Endodermal cell (in vitro differentiated cells): ENCODE measurements around the gene IL36G. TPM values are rescaled to one million over a fixed set of nuclear protein-coding genes. Genes with fewer than 3 reads are reported as not detected.

Source experiments
- DNase-seq: peaks from one replicate; pipeline ENCODE4 v3.0.0-alpha.2; 2017
- H3K27ac ChIP-seq: 2 replicates; pipeline ENCODE4 v1.5.1; 2013; ENCODE audit warnings: mild to moderate bottlenecking, low read depth, low read length, moderate library complexity
- H3K27me3 ChIP-seq: 2 replicates; pipeline ENCODE4 v1.6.1; 2013; ENCODE audit warnings: mild to moderate bottlenecking, low read length, moderate library complexity; ENCODE audit not compliant: insufficient read depth, control insufficient read depth, poor library complexity, severe bottlenecking
- H3K36me3 ChIP-seq: 2 replicates; pipeline ENCODE4 v1.7.0; 2013; ENCODE audit warnings: mild to moderate bottlenecking, low read length, moderate library complexity; ENCODE audit not compliant: control insufficient read depth, insufficient read depth
- H3K4me1 ChIP-seq: one replicate; pipeline ENCODE4 v1.7.0; 2013; ENCODE audit warnings: low read length; ENCODE audit not compliant: control insufficient read depth, insufficient read depth
- H3K4me3 ChIP-seq: 2 replicates; pipeline ENCODE4 v1.5.1; 2013; ENCODE audit warnings: mild to moderate bottlenecking, low read length, moderate library complexity
- H3K9ac ChIP-seq: 2 replicates; pipeline ENCODE4 v1.6.1; 2013; ENCODE audit warnings: mild to moderate bottlenecking, low read length, moderate library complexity; ENCODE audit not compliant: poor library complexity, severe bottlenecking; ENCODE audit errors: extremely low read depth
- H3K9me3 ChIP-seq: 2 replicates; pipeline ENCODE4 v1.6.1; 2013; ENCODE audit warnings: mild to moderate bottlenecking, low read length, moderate library complexity; ENCODE audit not compliant: control insufficient read depth
- H3K27ac Mint-ChIP-seq: 2 replicates; pipeline ENCODE4 v1.8.0; 2020; ENCODE audit warnings: mixed read lengths
- H3K27me3 Mint-ChIP-seq: 2 replicates; pipeline ENCODE4 v1.8.0; 2021; ENCODE audit warnings: mild to moderate bottlenecking, mixed read lengths; ENCODE audit not compliant: insufficient read depth
- H3K36me3 Mint-ChIP-seq: 2 replicates; pipeline ENCODE4 v1.8.0; 2020; ENCODE audit warnings: low read depth, mixed read lengths
- H3K4me1 Mint-ChIP-seq: 2 replicates; pipeline ENCODE4 v1.8.0; 2020; ENCODE audit warnings: mixed read lengths
- H3K4me3 Mint-ChIP-seq: 2 replicates; pipeline ENCODE4 v1.8.0; 2020; ENCODE audit warnings: mild to moderate bottlenecking, moderate library complexity, mixed read lengths
- H3K9me3 Mint-ChIP-seq: 2 replicates; pipeline ENCODE4 v1.8.0; 2020; ENCODE audit warnings: mild to moderate bottlenecking, mixed read lengths
- WGBS, 2 experiments: methylation state at CpG; one replicate each; pipeline versions ENCODE4 v1.1.5 to v1.1.7; 2013; ENCODE audit warnings: missing lambda C conversion rate in 2 of 2, mixed read lengths in 1 of 2; ENCODE audit not compliant: insufficient coverage in 1 of 2, insufficient read length in 1 of 2; 5-methylcytosine and 5-hydroxymethylcytosine counted together
- total RNA-seq, 2 donors: library from RNA; stranded (reverse); fragmentation: NEBNext Ultra II Directional in 1 of 2; extraction: Animal tissue kit (Norgen Biotek cat#: 25700) in 1 of 2; gene quantifications; 2 replicates in 1 of 2; 3 replicates in 1 of 2; pipeline ENCODE4 v1.2.1, GENCODE V29; 2021
- TF ChIP-seq, protein P1 (sequence below): fragments of 200-600 bp; sonication (generic); conservative IDR thresholded peaks from 2 replicates; pipeline ENCODE4 v1.5.0; 2021; ENCODE audit warnings: antibody characterized with exemption, mild to moderate bottlenecking

Gene IL36G
- total RNA-seq, 2 donors from 2014 or later: not detected

GRCh38 chr2:113011108-113011507 lies 33.3 kb downstream of the IL36G start:
- Mint-ChIP-seq H3K27ac (no peak overlapping the region), H3K27me3 (peaks cover 22% of the 10 kb centered on the region), H3K4me3 (no peak overlapping the region), H3K36me3 (no peaks in the 10 kb centered on the region), H3K4me1 (no peaks in the 10 kb centered on the region), H3K9me3 (no peaks in the 10 kb centered on the region)
- H3K27me3 ChIP-seq: peaks cover 38% of the 10 kb centered on the region
- no peaks in the 10 kb centered on the region for H3K9me3 ChIP-seq
- no peak for DNase-seq
- no peak overlapping the region for H3K4me3 ChIP-seq
- no peaks in the 10 kb centered on the region for H3K36me3 ChIP-seq
- TF ChIP-seq, protein P1, sequence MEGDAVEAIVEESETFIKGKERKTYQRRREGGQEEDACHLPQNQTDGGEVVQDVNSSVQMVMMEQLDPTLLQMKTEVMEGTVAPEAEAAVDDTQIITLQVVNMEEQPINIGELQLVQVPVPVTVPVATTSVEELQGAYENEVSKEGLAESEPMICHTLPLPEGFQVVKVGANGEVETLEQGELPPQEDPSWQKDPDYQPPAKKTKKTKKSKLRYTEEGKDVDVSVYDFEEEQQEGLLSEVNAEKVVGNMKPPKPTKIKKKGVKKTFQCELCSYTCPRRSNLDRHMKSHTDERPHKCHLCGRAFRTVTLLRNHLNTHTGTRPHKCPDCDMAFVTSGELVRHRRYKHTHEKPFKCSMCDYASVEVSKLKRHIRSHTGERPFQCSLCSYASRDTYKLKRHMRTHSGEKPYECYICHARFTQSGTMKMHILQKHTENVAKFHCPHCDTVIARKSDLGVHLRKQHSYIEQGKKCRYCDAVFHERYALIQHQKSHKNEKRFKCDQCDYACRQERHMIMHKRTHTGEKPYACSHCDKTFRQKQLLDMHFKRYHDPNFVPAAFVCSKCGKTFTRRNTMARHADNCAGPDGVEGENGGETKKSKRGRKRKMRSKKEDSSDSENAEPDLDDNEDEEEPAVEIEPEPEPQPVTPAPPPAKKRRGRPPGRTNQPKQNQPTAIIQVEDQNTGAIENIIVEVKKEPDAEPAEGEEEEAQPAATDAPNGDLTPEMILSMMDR: no peak
- no peak overlapping the region for H3K27ac ChIP-seq
- H3K9ac ChIP-seq: no peak overlapping the region
- no peaks in the 10 kb centered on the region for H3K4me1 ChIP-seq
- 100% methylated on average over 1 of the region's 1 CpG; no CpG with 5 or more reads in 1 of the 2 experiments for WGBS, 2 experiments

- H3K27ac Mint-ChIP-seq: no peak overlapping the region
- WGBS, 2 experiments: 64 to 85% methylated on average over 7 to 8 of the region's 8 CpGs
- H3K4me3 Mint-ChIP-seq: no peak overlapping the region
Observed at GRCh38 chr2:113012436-113013335, 34.9 kb downstream of the IL36G start.

GRCh38 chr2:113013336-113013661 lies 35.5 kb downstream of the IL36G start:
- Histone ChIP-seq H3K27ac (no peak overlapping the region), H3K27me3 (peaks cover 60% of the 10 kb centered on the region), H3K9ac (no peak overlapping the region), H3K9me3 (no peaks in the 10 kb centered on the region), H3K36me3 (no peaks in the 10 kb centered on the region), H3K4me3 (no peak overlapping the region), H3K4me1 (no peaks in the 10 kb centered on the region)
- DNase-seq: no peak
- TF ChIP-seq, protein P1: no peak
- H3K27me3 Mint-ChIP-seq: peaks cover 33% of the 10 kb centered on the region
- H3K4me3 Mint-ChIP-seq: no peak overlapping the region
- WGBS, 2 experiments: 85% methylated on average over 2 of the region's 3 CpGs; no CpG with 5 or more reads in 1 of the 2 experiments
- H3K4me1 Mint-ChIP-seq: no peaks in the 10 kb centered on the region
- H3K36me3 Mint-ChIP-seq: no peaks in the 10 kb centered on the region
- H3K9me3 Mint-ChIP-seq: no peaks in the 10 kb centered on the region
- H3K27ac Mint-ChIP-seq: no peak overlapping the region

More at GRCh38 chr2:113012436-113013335, 34.9 kb downstream of the IL36G start:
- no peaks in the 10 kb centered on the region for H3K4me1 ChIP-seq
- H3K4me3 ChIP-seq: no peak overlapping the region
- Mint-ChIP-seq H3K9me3 (no peaks in the 10 kb centered on the region), H3K27me3 (peaks cover 27% of the 10 kb centered on the region), H3K36me3 (no peaks in the 10 kb centered on the region), H3K4me1 (no peaks in the 10 kb centered on the region)
- no peak overlapping the region for H3K9ac ChIP-seq
- TF ChIP-seq, protein P1: no peak
- no peaks in the 10 kb centered on the region for H3K9me3 ChIP-seq
- no peak overlapping the region for H3K27ac ChIP-seq
- no peak for DNase-seq
- H3K36me3 ChIP-seq: no peaks in the 10 kb centered on the region
- peaks cover 54% of the 10 kb centered on the region for H3K27me3 ChIP-seq
